IMR-90 (cell line): ENCODE data around the gene SQSTM1. TPM values are rescaled to one million over a fixed set of nuclear protein-coding genes. Genes with fewer than 3 reads are reported as not detected.
A peak's percentile ranks its signal among the peaks of the same experiment; 100 is the strongest.

ENCODE experiments used
- ATAC-seq: fragments of 200-7000 bp; cut with Tn5 transposase; 2 replicates; pipeline ENCODE4 v1.9.1; 2020; ENCODE audit warnings: low read depth, mild to moderate bottlenecking, moderate library complexity
- BruUV-seq: library from RNA; stranded (reverse); fragments of 400-500 nt; replicated peaks from 2 replicates; lab custom pipeline; 2021; lab: Mats Ljungman, UMichigan
- CTCF ChIA-PET: fragments of 300-600 bp; formaldehyde crosslinking; extraction: SDS; loops from one replicate; lab custom pipeline; 2021; ENCODE audit warnings: antibody characterized with exemption; lab: Yijun Ruan, JAX
- POLR2A ChIA-PET: fragments of 300-600 bp; sonication (Branson Sonifier 250); formaldehyde crosslinking; loops from one replicate; lab custom pipeline; 2022; ENCODE audit warnings: antibody characterized with exemption; ENCODE audit not compliant: unreplicated experiment; lab: Charles Lee
- DNase-seq: peaks from one replicate; pipeline ENCODE4 v3.0.0; 2013
- H2AFZ ChIP-seq: replicated peaks from 2 replicates; pipeline ENCODE3; 2013; ENCODE audit warnings: low read length, mild to moderate bottlenecking; ENCODE audit not compliant: poor library complexity
- H2AK5ac ChIP-seq: 2 replicates; pipeline ENCODE4 v1.6.1; 2013; ENCODE audit warnings: low read depth, low read length, inconsistent platforms
- H2AK9ac ChIP-seq: replicated peaks from 2 replicates; pipeline ENCODE3; 2013; ENCODE audit warnings: mild to moderate bottlenecking, low read depth, low read length, moderate library complexity; ENCODE audit not compliant: poor library complexity
- H2BK120ac ChIP-seq: 2 replicates; pipeline ENCODE4 v1.6.1; 2013; ENCODE audit warnings: low read depth, low read length, inconsistent platforms
- H2BK15ac ChIP-seq: 3 replicates; pipeline ENCODE4 v1.6.1; 2013; ENCODE audit warnings: low read depth, low read length, inconsistent platforms
- H2BK20ac ChIP-seq: 2 replicates; pipeline ENCODE4 v1.6.1; 2013; ENCODE audit warnings: low read depth, mild to moderate bottlenecking, inconsistent platforms, low read length, moderate library complexity
- H2BK5ac ChIP-seq: 2 replicates; pipeline ENCODE4 v1.6.1; 2013; ENCODE audit warnings: mild to moderate bottlenecking, low read depth, low read length, inconsistent platforms; ENCODE audit not compliant: poor library complexity, severe bottlenecking
- H3K14ac ChIP-seq: replicated peaks from 2 replicates; pipeline ENCODE4 v1.6.1; 2013; ENCODE audit warnings: low read depth, low read length, inconsistent platforms
- H3K18ac ChIP-seq: 2 replicates; pipeline ENCODE4 v1.6.1; 2013; ENCODE audit warnings: low read depth, low read length, control low read depth
- H3K23ac ChIP-seq: 2 replicates; pipeline ENCODE4 v1.6.1; 2013; ENCODE audit warnings: low read depth, low read length, inconsistent platforms
- H3K27ac ChIP-seq: 2 replicates; pipeline ENCODE4 v1.5.1; 2013; ENCODE audit warnings: mild to moderate bottlenecking, control low read depth, low read length; ENCODE audit not compliant: insufficient read depth
- H3K27me3 ChIP-seq: 2 replicates; pipeline ENCODE4 v1.6.1; 2013; ENCODE audit warnings: low read length; ENCODE audit not compliant: control insufficient read depth, insufficient read depth
- H3K36me3 ChIP-seq: 2 replicates; pipeline ENCODE4 v1.6.1; 2013; ENCODE audit warnings: low read length, mixed read lengths; ENCODE audit not compliant: control insufficient read depth, insufficient read depth
- H3K4ac ChIP-seq: 2 replicates; pipeline ENCODE4 v1.6.1; 2013; ENCODE audit warnings: low read depth, low read length, inconsistent platforms
- H3K4me1 ChIP-seq: 2 replicates; pipeline ENCODE4 v1.6.1; 2013; ENCODE audit warnings: low read length, mixed read lengths; ENCODE audit not compliant: control insufficient read depth, insufficient read depth
- H3K4me2 ChIP-seq: 2 replicates; pipeline ENCODE4 v1.6.1; 2013; ENCODE audit warnings: low read depth, mild to moderate bottlenecking, control low read depth, low read length, moderate library complexity
- H3K4me3 ChIP-seq: 2 replicates; pipeline ENCODE4 v1.5.1; 2013; ENCODE audit warnings: low read depth, mild to moderate bottlenecking, control low read depth, low read length, moderate library complexity; ENCODE audit not compliant: insufficient read depth
- H3K56ac ChIP-seq: 2 replicates; pipeline ENCODE4 v1.6.1; 2013; ENCODE audit warnings: low read length, inconsistent platforms; ENCODE audit not compliant: insufficient read depth; ENCODE audit errors: extremely low read depth
- H3K79me1 ChIP-seq, 2 experiments: 2 replicates each; pipeline ENCODE4 v1.6.1; 2013; ENCODE audit warnings: low read length in 2 of 2, inconsistent platforms in 1 of 2, low read depth in 1 of 2
- H3K9ac ChIP-seq: 2 replicates; pipeline ENCODE4 v1.6.1; 2013; ENCODE audit warnings: low read depth, low read length, control low read depth
- H3K9me1 ChIP-seq: 2 replicates; pipeline ENCODE4 v1.6.1; 2013; ENCODE audit warnings: low read length, inconsistent platforms; ENCODE audit not compliant: insufficient read depth
- H3K9me3 ChIP-seq: 2 replicates; pipeline ENCODE4 v1.6.1; 2013; ENCODE audit warnings: low read length; ENCODE audit not compliant: control insufficient read depth, insufficient read depth
- H4K20me1 ChIP-seq: 2 replicates; pipeline ENCODE4 v1.6.1; 2013; ENCODE audit warnings: low read length, inconsistent platforms; ENCODE audit not compliant: insufficient read depth
- H4K5ac ChIP-seq: 2 replicates; pipeline ENCODE4 v1.6.1; 2013; ENCODE audit warnings: mild to moderate bottlenecking, low read depth, low read length, control low read depth
- H4K8ac ChIP-seq, 2 experiments: 2 replicates each; pipeline ENCODE4 v1.6.1; 2013; ENCODE audit warnings: low read depth in 2 of 2, low read length in 2 of 2, control low read depth in 1 of 2, inconsistent platforms in 1 of 2
- H4K91ac ChIP-seq: 2 replicates; pipeline ENCODE4 v1.6.1; 2013; ENCODE audit warnings: low read depth, low read length, inconsistent platforms; ENCODE audit not compliant: insufficient read depth
- BHLHE40 ChIP-seq: fragments of 150-350 bp; IDR thresholded peaks from 2 replicates; pipeline ENCODE4 v1.6.1; 2016; ENCODE audit warnings: mild to moderate bottlenecking, low read depth, low read length
- CHD1 ChIP-seq: IDR thresholded peaks from 2 replicates; pipeline ENCODE4 v1.6.1; 2012; ENCODE audit warnings: low read depth, low read length, improper control_type of control experiment
- FOS ChIP-seq: fragments of 150-350 bp; IDR thresholded peaks from 2 replicates; pipeline ENCODE4 v1.6.1; 2016; ENCODE audit warnings: low read depth, low read length
- MAFK ChIP-seq: IDR thresholded peaks from 2 replicates; pipeline ENCODE4 v1.6.1; 2012; ENCODE audit warnings: low read depth, low read length, improper control_type of control experiment
- MXI1 ChIP-seq: IDR thresholded peaks from 2 replicates; pipeline ENCODE4 v1.6.1; 2012; ENCODE audit warnings: low read depth, mild to moderate bottlenecking, low read length, moderate library complexity, borderline replicate concordance
- POLR2A ChIP-seq: IDR thresholded peaks from 2 replicates; pipeline ENCODE4 v1.6.1; 2012; ENCODE audit warnings: mild to moderate bottlenecking, low read depth, low read length
- RAD21 ChIP-seq: IDR thresholded peaks from 2 replicates; pipeline ENCODE4 v1.6.1; 2012; ENCODE audit warnings: low read length, improper control_type of control experiment
- RFX5 ChIP-seq: IDR thresholded peaks from 2 replicates; pipeline ENCODE4 v1.8.0; 2012; ENCODE audit warnings: low read depth, mild to moderate bottlenecking, low read length, moderate library complexity
- WGBS, 2 experiments: methylation state at CpG; one replicate each; pipeline versions ENCODE4 v1.1.5 to v1.1.7; 2013; ENCODE audit warnings: missing lambda C conversion rate in 2 of 2; ENCODE audit not compliant: insufficient read length in 1 of 2; ENCODE audit errors: extremely low coverage in 2 of 2; 5-methylcytosine and 5-hydroxymethylcytosine counted together
- dilution Hi-C: fragments of 300-500 bp; cut with HindIII; formaldehyde crosslinking; loops from one replicate; pipeline ENCODE4 v1.14.3; 2018; ENCODE audit warnings: low sequenced_read_pairs; ENCODE audit not compliant: unreplicated experiment
- in situ Hi-C: fragments of 300-500 bp; cut with MboI; formaldehyde crosslinking; loops from 3 replicates; pipeline ENCODE4 v1.14.3; 2019; ENCODE audit warnings: low sequenced_read_pairs, inconsistent platforms, mixed read lengths
- intact Hi-C: fragments of 100-400 bp; cut with micrococcal nuclease; formaldehyde crosslinking; loops from 2 replicates; pipeline ENCODE4 v1.10.0; 2022
- polyA plus RNA-seq, 3 experiments: library from polyadenylated mRNA; depleted of rRNA; stranded (reverse); fragments of >200 nt; gene quantifications; 2 replicates each; pipeline ENCODE4 v1.2.3, GENCODE V29; 2012; ENCODE audit warnings: low replicate concordance in 1 of 3
- total RNA-seq: library from RNA; depleted of rRNA; stranded (reverse); fragments of >200 nt; gene quantifications from 2 replicates; pipeline ENCODE4 v1.2.3, GENCODE V29; 2012
- TF ChIP-seq, protein P1 (sequence below): conservative IDR thresholded peaks from 2 replicates; pipeline ENCODE4 v1.5.1; 2012; ENCODE audit warnings: mild to moderate bottlenecking, low read depth, low read length, improper control_type of control experiment

The SQSTM1 gene
- total and polyA plus RNA-seq, 2 of the 4 experiments (the other 2 are of a cell fraction) = 152 to 184 TPM

- 70% methylated on average over 7 of the region's 17 CpGs; no CpG with 5 or more reads in 1 of the 2 experiments for WGBS, 2 experiments
- ATAC-seq (peak; percentile 66), DNase-seq (peak; percentile 52)
- TF ChIP-seq CHD1 (no peak), FOS (no peak), RFX5 (no peak), POLR2A (no peak), MAFK (no peak), BHLHE40 (no peak), MXI1 (no peak), RAD21 (peak; percentile 41)
- TF ChIP-seq, protein P1, sequence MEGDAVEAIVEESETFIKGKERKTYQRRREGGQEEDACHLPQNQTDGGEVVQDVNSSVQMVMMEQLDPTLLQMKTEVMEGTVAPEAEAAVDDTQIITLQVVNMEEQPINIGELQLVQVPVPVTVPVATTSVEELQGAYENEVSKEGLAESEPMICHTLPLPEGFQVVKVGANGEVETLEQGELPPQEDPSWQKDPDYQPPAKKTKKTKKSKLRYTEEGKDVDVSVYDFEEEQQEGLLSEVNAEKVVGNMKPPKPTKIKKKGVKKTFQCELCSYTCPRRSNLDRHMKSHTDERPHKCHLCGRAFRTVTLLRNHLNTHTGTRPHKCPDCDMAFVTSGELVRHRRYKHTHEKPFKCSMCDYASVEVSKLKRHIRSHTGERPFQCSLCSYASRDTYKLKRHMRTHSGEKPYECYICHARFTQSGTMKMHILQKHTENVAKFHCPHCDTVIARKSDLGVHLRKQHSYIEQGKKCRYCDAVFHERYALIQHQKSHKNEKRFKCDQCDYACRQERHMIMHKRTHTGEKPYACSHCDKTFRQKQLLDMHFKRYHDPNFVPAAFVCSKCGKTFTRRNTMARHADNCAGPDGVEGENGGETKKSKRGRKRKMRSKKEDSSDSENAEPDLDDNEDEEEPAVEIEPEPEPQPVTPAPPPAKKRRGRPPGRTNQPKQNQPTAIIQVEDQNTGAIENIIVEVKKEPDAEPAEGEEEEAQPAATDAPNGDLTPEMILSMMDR = peak; percentile 43
- Histone ChIP-seq H2AK5ac (no peak overlapping the region), H3K9me1 (no peaks in the 10 kb centered on the region), H3K56ac (no peak overlapping the region), H3K9me3 (no peaks in the 10 kb centered on the region), H2BK5ac (no peak overlapping the region), H2BK20ac (no peak overlapping the region), H3K14ac (no peak overlapping the region), H3K4me1 (no peaks in the 10 kb centered on the region), H3K4me3 (no peak overlapping the region), H3K36me3 (peaks cover 74% of the 10 kb centered on the region), H4K20me1 (no peaks in the 10 kb centered on the region), H3K4me2 (no peak overlapping the region), H3K9ac (no peak overlapping the region), H4K5ac (no peak overlapping the region), H2BK120ac (no peak overlapping the region), H2AFZ (peak overlapping the region; percentile 34), H3K23ac (no peak overlapping the region), H4K91ac (no peak overlapping the region), H3K79me1 (no peaks in the 10 kb centered on the region; a peak in 1 of 4 replicates), H3K18ac (no peak overlapping the region), H2AK9ac (no peak overlapping the region), H4K8ac (no peak overlapping the region), H3K27me3 (no peaks in the 10 kb centered on the region), H3K4ac (no peak overlapping the region), H3K27ac (no peak overlapping the region), H2BK15ac (no peak overlapping the region)
- no TSS peak for BruUV-seq
- in situ Hi-C loops = no loop called here
- ChIA-PET CTCF (no interaction called here), POLR2A (no interaction called here)
- intact Hi-C loops = no loop called here
- dilution Hi-C loops = no loop called here
These were observed 49.7 kb downstream of the SQSTM1 start for GRCh38 chr5:179870403-179870903.
